ENCODE results near the gene ONECUT3. TPM values are rescaled to one million over a fixed set of nuclear protein-coding genes. Genes with fewer than 3 reads are reported as not detected.

ONECUT3 gene
- total and polyA plus RNA-seq, 9 of the 15 experiments (the other 6 are each of a cell fraction or from before 2014, with no cell fraction given): not detected

DNA sequence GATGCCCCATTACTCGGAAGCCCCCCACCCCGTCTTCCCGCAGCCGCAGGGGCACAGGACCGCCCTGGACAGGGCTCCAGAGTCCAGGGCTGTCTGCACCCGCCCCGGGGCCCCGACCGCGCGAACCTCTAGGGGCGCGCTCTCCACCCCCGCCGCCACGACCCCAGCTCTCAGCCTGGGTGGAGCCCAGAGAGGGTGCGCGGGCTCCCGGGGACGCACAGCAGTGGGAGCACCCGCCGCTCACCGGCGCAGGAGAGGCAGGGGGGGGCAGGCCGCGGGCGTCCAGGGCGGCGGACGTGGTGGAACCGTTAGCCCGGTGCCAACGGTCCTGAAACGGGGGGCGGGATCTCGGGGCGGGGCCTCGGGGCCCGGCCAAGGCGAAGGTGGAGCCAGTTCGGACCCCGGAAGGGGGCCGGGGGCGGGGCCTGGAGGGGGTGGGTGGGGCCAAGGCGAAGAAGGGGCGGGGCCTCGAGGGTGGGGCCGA lies 58.7 kb downstream of the ONECUT3 start, which contains the start of gene ATP8B3 (continued):
- TF ChIP-seq ZBTB11 (CRISPR knock-in tag; IDR thresholded peaks at IDR 0.05) (0 out of 6 replicates have a peak, but pooled peaks of 1 of the 3 experiments have one; percentile 22), RBM34 (IDR thresholded peaks at IDR 0.05; ENCODE audit: borderline replicate concordance, insufficient read depth, low read length) (no peak), BCOR (IDR thresholded peaks at IDR 0.05) (peak; percentile 96), U2AF2 (optimal IDR thresholded peaks at IDR 0.05; ENCODE audit: low read depth, low read length) (no peak), GTF2E2 (tag; IDR thresholded peaks at IDR 0.05) (no peak), HNRNPL (IDR thresholded peaks at IDR 0.05; ENCODE audit: low read depth, low read length) (0 out of 2 replicates have a peak, but pooled peaks have one; percentile 20), MEF2A (IDR thresholded peaks at IDR 0.05; ENCODE audit: control insufficient read depth, low read depth, low read length) (no peak), RFX1 (IDR thresholded peaks at IDR 0.05) (no peak), HLTF (IDR thresholded peaks at IDR 0.05) (no peak), EGR1 (conservative IDR thresholded peaks at IDR 0.05) (peak; percentile 54), NFIX (CRISPR knock-in tag; IDR thresholded peaks at IDR 0.05; ENCODE audit: low read depth) (no peak), ZBTB1 (CRISPR knock-in tag; IDR thresholded peaks at IDR 0.05; ENCODE audit: borderline replicate concordance, low read depth) (no peak), TEAD1 (CRISPR knock-in tag; IDR thresholded peaks at IDR 0.05) (peak in 1 of 2 experiments; percentile 36; a peak in 1 of 4 replicates), FOSL1 (tag; conservative IDR thresholded peaks at IDR 0.05) (0 out of 2 replicates have a peak, but pooled peaks have one; percentile 28)
- TF ChIP-seq, protein P1, sequence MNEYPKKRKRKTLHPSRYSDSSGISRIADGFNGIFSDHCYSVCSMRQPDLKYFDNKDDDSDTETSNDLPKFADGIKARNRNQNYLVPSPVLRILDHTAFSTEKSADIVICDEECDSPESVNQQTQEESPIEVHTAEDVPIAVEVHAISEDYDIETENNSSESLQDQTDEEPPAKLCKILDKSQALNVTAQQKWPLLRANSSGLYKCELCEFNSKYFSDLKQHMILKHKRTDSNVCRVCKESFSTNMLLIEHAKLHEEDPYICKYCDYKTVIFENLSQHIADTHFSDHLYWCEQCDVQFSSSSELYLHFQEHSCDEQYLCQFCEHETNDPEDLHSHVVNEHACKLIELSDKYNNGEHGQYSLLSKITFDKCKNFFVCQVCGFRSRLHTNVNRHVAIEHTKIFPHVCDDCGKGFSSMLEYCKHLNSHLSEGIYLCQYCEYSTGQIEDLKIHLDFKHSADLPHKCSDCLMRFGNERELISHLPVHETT (CRISPR knock-in tag; conservative IDR thresholded peaks at IDR 0.05 in 1 of 2, IDR thresholded peaks at IDR 0.05 in 1 of 2): peak in 1 of 2 experiments; percentile 82; a peak in 2 of 4 replicates
- TF ChIP-seq, protein P2, sequence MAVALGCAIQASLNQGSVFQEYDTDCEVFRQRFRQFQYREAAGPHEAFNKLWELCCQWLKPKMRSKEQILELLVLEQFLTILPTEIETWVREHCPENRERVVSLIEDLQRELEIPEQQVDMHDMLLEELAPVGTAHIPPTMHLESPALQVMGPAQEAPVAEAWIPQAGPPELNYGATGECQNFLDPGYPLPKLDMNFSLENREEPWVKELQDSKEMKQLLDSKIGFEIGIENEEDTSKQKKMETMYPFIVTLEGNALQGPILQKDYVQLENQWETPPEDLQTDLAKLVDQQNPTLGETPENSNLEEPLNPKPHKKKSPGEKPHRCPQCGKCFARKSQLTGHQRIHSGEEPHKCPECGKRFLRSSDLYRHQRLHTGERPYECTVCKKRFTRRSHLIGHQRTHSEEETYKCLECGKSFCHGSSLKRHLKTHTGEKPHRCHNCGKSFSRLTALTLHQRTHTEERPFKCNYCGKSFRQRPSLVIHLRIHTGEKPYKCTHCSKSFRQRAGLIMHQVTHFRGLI (CRISPR knock-in tag; IDR thresholded peaks at IDR 0.05): no peak
- TF ChIP-seq, protein P3, sequence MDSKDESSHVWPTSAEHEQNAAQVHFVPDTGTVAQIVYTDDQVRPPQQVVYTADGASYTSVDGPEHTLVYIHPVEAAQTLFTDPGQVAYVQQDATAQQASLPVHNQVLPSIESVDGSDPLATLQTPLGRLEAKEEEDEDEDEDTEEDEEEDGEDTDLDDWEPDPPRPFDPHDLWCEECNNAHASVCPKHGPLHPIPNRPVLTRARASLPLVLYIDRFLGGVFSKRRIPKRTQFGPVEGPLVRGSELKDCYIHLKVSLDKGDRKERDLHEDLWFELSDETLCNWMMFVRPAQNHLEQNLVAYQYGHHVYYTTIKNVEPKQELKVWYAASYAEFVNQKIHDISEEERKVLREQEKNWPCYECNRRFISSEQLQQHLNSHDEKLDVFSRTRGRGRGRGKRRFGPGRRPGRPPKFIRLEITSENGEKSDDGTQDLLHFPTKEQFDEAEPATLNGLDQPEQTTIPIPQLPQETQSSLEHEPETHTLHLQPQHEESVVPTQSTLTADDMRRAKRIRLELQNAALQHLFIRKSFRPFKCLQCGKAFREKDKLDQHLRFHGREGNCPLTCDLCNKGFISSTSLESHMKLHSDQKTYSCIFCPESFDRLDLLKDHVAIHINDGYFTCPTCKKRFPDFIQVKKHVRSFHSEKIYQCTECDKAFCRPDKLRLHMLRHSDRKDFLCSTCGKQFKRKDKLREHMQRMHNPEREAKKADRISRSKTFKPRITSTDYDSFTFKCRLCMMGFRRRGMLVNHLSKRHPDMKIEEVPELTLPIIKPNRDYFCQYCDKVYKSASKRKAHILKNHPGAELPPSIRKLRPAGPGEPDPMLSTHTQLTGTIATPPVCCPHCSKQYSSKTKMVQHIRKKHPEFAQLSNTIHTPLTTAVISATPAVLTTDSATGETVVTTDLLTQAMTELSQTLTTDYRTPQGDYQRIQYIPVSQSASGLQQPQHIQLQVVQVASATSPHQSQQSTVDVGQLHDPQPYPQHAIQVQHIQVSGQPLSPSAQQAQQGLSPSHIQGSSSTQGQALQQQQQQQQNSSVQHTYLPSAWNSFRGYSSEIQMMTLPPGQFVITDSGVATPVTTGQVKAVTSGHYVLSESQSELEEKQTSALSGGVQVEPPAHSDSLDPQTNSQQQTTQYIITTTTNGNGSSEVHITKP (IDR thresholded peaks at IDR 0.05; ENCODE audit: partially characterized antibody): no peak
